Ishikawa (cell line): ENCODE measurements around the gene SYT1.

Experiments
- CEBPB ChIP-seq: IDR thresholded peaks from 2 replicates; pipeline ENCODE4 v1.6.1; 2012
- EGR1 ChIP-seq: IDR thresholded peaks from 2 replicates; pipeline ENCODE4 v1.6.1; 2012
- EP300 ChIP-seq: IDR thresholded peaks from 2 replicates; pipeline ENCODE4 v1.6.1; 2012; ENCODE audit warnings: borderline replicate concordance
- FOXM1 ChIP-seq: IDR thresholded peaks from 2 replicates; pipeline ENCODE4 v1.6.1; 2012; ENCODE audit warnings: low read depth, borderline replicate concordance
- RAD21 ChIP-seq: IDR thresholded peaks from 2 replicates; pipeline ENCODE4 v1.6.1; 2012; ENCODE audit warnings: low read depth
- TAF1 ChIP-seq: IDR thresholded peaks from 2 replicates; pipeline ENCODE4 v1.6.1; 2012; ENCODE audit warnings: low read depth, mild to moderate bottlenecking
- TEAD4 ChIP-seq: IDR thresholded peaks from 2 replicates; pipeline ENCODE4 v1.6.1; 2012
- YY1 ChIP-seq: IDR thresholded peaks from 2 replicates; pipeline ENCODE4 v1.6.1; 2012; ENCODE audit warnings: low read depth

DNA sequence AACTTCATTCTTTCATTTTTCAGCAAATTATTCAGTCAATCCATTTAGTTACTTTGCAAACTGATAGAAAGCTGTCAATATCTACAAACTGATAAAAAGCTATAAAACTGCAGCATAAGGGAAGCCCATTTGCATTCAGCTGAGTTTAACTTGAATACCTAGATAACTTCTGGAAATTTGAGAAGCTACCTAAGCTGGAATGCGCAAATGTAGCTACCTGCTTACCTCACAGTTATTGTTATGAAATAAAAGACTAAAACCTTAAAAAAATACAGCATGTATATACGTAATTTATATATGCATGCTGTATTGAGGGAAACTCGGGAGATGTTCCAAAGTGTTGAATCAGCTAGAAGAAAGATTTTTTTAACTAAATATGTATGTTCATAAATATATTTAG is 94.4 kb downstream of the SYT1 start:
- TF ChIP-seq EP300 (no peak), YY1 (no peak), TAF1 (no peak), FOXM1 (no peak), RAD21 (no peak), CEBPB (no peak), TEAD4 (no peak), EGR1 (no peak)
